Measurements from ENCODE around the gene TBC1D21. TPM values are rescaled to one million over a fixed set of nuclear protein-coding genes. Genes with fewer than 3 reads are reported as not detected.

TBC1D21 gene
- polyA plus RNA-seq, 3 donors, result not detected

GRCh38 chr15:73888224-73889041 lies 15.1 kb downstream of the TBC1D21 start:
- no peak for DNase-seq

GRCh38 chr15:73889053-73889761 lies 15.8 kb downstream of the TBC1D21 start:
- no peak for DNase-seq

- no peak for DNase-seq
Observed at GRCh38 chr15:73889762-73890124, 16.4 kb downstream of the TBC1D21 start.

GRCh38 chr15:73891328-73892315 lies 18.3 kb downstream of the TBC1D21 start:
- no peak for DNase-seq

GRCh38 chr15:73892446-73893226 lies 19.3 kb downstream of the TBC1D21 start:
- DNase-seq, result no peak

GRCh38 chr15:73894133-73894814 lies 20.9 kb downstream of the TBC1D21 start:
- no peak for DNase-seq

- DNase-seq, result no peak
Observed at GRCh38 chr15:73897441-73898261, 24.3 kb downstream of the TBC1D21 start.

- DNase-seq, result no peak
Observed at GRCh38 chr15:73899197-73900094, 26.1 kb downstream of the TBC1D21 start.

GRCh38 chr15:73900095-73900712 lies 26.8 kb downstream of the TBC1D21 start:
- DNase-seq, result no peak

- no peak for DNase-seq
Observed at GRCh38 chr15:73901126-73901810, 27.9 kb downstream of the TBC1D21 start.

- no peak for DNase-seq
Observed at GRCh38 chr15:73902121-73903020, 29.0 kb downstream of the TBC1D21 start.

GRCh38 chr15:73904026-73904815 lies 30.9 kb downstream of the TBC1D21 start:
- no peak for DNase-seq

GRCh38 chr15:73905225-73905827 lies 32.0 kb downstream of the TBC1D21 start:
- no peak for DNase-seq

- DNase-seq, result no peak
Observed at GRCh38 chr15:73906346-73907034, 33.1 kb downstream of the TBC1D21 start.

- no peak for DNase-seq
Observed at GRCh38 chr15:73907035-73907408, 33.7 kb downstream of the TBC1D21 start.
